ENCODE results near the gene SLC32A1.

DNA sequence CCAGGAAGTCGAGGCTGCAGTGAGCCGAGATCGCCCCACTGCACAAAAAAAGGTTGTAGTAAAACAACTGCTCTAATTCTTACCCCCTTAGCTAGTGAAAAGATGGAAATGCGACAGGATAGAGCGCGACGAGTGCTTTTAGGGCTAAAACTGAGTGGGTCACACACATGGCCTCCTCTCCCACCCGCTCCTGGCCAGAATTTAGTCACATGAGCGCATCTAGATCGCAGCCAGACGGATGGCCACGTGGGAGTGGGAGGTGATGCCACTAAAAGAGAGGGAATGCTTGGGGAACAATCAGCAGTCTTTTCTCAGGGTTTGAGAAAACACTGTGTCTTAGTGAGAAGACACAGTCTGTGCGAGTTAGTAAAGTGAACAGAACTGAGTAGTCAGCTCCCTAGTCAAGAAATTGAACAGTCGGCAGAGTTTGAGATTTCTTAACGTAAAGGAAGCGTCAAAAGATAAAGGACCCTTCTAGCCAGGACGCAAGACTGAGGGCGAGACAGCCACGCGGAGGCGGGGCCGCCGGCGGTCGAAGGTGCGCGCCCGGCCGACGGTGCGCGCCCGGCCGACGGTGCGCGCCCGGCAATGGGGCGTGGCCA is 23.3 kb downstream of the SLC32A1 start:
- TF ChIP-seq, protein P1, sequence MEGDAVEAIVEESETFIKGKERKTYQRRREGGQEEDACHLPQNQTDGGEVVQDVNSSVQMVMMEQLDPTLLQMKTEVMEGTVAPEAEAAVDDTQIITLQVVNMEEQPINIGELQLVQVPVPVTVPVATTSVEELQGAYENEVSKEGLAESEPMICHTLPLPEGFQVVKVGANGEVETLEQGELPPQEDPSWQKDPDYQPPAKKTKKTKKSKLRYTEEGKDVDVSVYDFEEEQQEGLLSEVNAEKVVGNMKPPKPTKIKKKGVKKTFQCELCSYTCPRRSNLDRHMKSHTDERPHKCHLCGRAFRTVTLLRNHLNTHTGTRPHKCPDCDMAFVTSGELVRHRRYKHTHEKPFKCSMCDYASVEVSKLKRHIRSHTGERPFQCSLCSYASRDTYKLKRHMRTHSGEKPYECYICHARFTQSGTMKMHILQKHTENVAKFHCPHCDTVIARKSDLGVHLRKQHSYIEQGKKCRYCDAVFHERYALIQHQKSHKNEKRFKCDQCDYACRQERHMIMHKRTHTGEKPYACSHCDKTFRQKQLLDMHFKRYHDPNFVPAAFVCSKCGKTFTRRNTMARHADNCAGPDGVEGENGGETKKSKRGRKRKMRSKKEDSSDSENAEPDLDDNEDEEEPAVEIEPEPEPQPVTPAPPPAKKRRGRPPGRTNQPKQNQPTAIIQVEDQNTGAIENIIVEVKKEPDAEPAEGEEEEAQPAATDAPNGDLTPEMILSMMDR (IDR thresholded peaks at IDR 0.05), result no peak
- no peak for TF ChIP-seq POLR2A (IDR thresholded peaks at IDR 0.05)
